Heart right ventricle (tissue), 16 donors: ENCODE measurements around the gene ASZ1. TPM values are rescaled to one million over a fixed set of nuclear protein-coding genes. Genes with fewer than 3 reads are reported as not detected.

Source experiments
- ATAC-seq, 8 donors: fragments of 200-7000 bp; cut with Tn5 transposase; one replicate each; pipeline ENCODE4 v1.9.1; 2020; ENCODE audit warnings: mild to moderate bottlenecking in 8 of 8, moderate library complexity in 8 of 8, moderate number of reproducible peaks in 1 of 8
- DNase-seq, 2 donors: peaks; one replicate each; pipeline ENCODE4 v3.0.0-alpha.2; 2020
- H3K27ac ChIP-seq, 10 donors: fragments of 200-600 bp; sonication (generic) in 2 of 10; one replicate each; pipeline versions ENCODE4 v1.5.0 to v1.8.0; 2020 to 2022; ENCODE audit warnings: mild to moderate bottlenecking in 3 of 10
- H3K27me3 ChIP-seq, 7 donors: fragments of 200-600 bp; one replicate each; pipeline ENCODE4 v1.8.0; 2021 to 2022; ENCODE audit warnings: mild to moderate bottlenecking in 2 of 7
- H3K36me3 ChIP-seq, 9 donors: fragments of 200-600 bp; sonication (generic) in 1 of 9; one replicate each; pipeline versions ENCODE4 v1.5.0 to v1.8.0; 2020 to 2022; ENCODE audit warnings: mild to moderate bottlenecking in 2 of 9
- H3K4me1 ChIP-seq, 9 donors: fragments of 200-600 bp; sonication (generic) in 1 of 9; one replicate each; pipeline versions ENCODE4 v1.5.0 to v1.8.0; 2020 to 2022; ENCODE audit warnings: mild to moderate bottlenecking in 4 of 9
- H3K4me3 ChIP-seq, 10 donors: fragments of 200-600 bp; sonication (generic) in 2 of 10; one replicate each; pipeline versions ENCODE4 v1.5.0 to v1.8.0; 2020 to 2022; ENCODE audit warnings: mild to moderate bottlenecking in 7 of 10, moderate library complexity in 2 of 10
- H3K9me3 ChIP-seq, 11 donors: fragments of 200-600 bp in 10 of 11; sonication (generic) in 2 of 11; one replicate each; pipeline versions ENCODE4 v1.5.0 to v1.8.0; 2013 to 2022; ENCODE audit warnings: mild to moderate bottlenecking in 2 of 11, control low read depth in 1 of 11, moderate library complexity in 1 of 11
- CTCF ChIP-seq, 9 donors: fragments of 200-600 bp; sonication (generic) in 2 of 9; IDR thresholded peaks; one replicate each; pipeline versions ENCODE4 v1.5.0 to v1.8.0; 2021 to 2022; ENCODE audit warnings: antibody characterized with exemption in 9 of 9, mild to moderate bottlenecking in 5 of 9, moderate library complexity in 1 of 9
- WGBS, 2 donors: extraction: QIAGEN DNeasy Blood & Tissue Kit; methylation state at CpG; one replicate each; pipeline ENCODE4 v1.1.7; 2013; ENCODE audit warnings: inconsistent platforms in 1 of 2; 5-methylcytosine and 5-hydroxymethylcytosine counted together
- intact Hi-C, 10 donors: fragments of 100-400 bp; cut with DNase I; formaldehyde crosslinking; loops; one replicate each; pipeline versions ENCODE4 v1.11.1 to v1.14.2; 2022
- polyA plus RNA-seq, 2 donors: library from polyadenylated mRNA; stranded (reverse); fragments of 200-250 nt; gene quantifications; one replicate each; pipeline ENCODE4 v1.2.3, GENCODE V29; 2013
- total RNA-seq, 10 donors: library from RNA; stranded (reverse); fragmentation: NEBNext Ultra II Directional in 3 of 10; extraction: Animal tissue kit (Norgen Biotek cat#: 25700) in 3 of 10; gene quantifications; one replicate each; pipeline versions ENCODE4 v1.2.1 to v1.2.4, GENCODE V29; 2021 to 2023
- donor health status: Arrhythmogenic right ventricular cardiomyopathy.
- donor health status: ischemic (EF 13 %, LVEDD 7.1; RV severe dilation, severe dysfunction).
- donor health status: healthy with polysubstance abuse.
- donor health status: DM: no; HTN: yes; CAD: no.
- donor health status: DM: no; HTN: no; CAD: no.
- donor health status: ischemic (EF 25% LVEDD 6.9; RV normal size, moderate dysfunction).
- donor health status: ischemic (EF 25% LVEDD 5.7; RV mildly dilated, moderate dysfunction).
- donor health status: healthy.
- donor health status: DM: yes; HTN: yes; CAD: no.
- donor health status: Ischemic cardiomyopathy.
- donor health status: ischemic (EF 35%, LVEDD 5.7; RV mildly dilated, moderate dysfunction).
- donor health status: nonischemic (EF 11% LVEDD 7.7; RV severe dilation, severe dysfunction).
- donor health status: DM: yes; HTN: yes; CAD: no.
- donor health status: PGD.
- donor health status: ischemic (EF 29% LVEDD 5.4; RV normal size, mild dysfunction).
- donor health status: nonischemic (EF 23%, LVEDD 6.1; RV moderate dilation, normal function).

Gene ASZ1
- total and polyA plus RNA-seq, 12 donors, result not detected

DNA sequence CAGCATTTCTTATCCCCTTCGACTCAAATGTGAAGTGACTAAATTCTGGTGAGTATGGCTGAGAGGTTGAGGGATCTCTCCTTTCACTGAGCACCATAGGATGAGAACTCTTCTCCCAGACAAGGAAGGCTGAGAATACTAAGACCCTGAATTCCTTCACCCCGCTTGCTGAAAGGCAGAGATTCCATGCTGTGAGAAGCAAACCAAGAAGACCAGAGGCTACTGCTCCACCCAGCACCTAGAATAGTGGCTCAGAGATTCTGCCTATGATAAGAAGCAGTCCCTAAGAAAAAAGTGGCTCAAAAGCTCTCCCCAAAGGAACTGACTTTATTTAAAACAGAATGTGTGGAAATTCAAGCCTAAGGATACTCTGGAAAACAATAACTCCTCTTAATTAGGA, 77.7 kb downstream of the ASZ1 start:
- Histone ChIP-seq H3K36me3 (no peaks in the 10 kb centered on the region), H3K4me1 (no peaks in the 10 kb centered on the region), H3K9me3 (peaks cover 0 to 5% (median 0%) of the 10 kb centered on the region in 11 donors), H3K27me3 (peaks cover 0 to 41% (median 8%) of the 10 kb centered on the region in 7 donors), H3K27ac (no peak overlapping the region), H3K4me3 (no peak overlapping the region)
- intact Hi-C loops, result no loop called here
- ATAC-seq (no peak), DNase-seq (no peak)
- TF ChIP-seq CTCF (IDR thresholded peaks at IDR 0.05), result no peak
- WGBS, 2 donors, result 77 to 86% methylated on average over 2 of the region's 2 CpGs

DNA sequence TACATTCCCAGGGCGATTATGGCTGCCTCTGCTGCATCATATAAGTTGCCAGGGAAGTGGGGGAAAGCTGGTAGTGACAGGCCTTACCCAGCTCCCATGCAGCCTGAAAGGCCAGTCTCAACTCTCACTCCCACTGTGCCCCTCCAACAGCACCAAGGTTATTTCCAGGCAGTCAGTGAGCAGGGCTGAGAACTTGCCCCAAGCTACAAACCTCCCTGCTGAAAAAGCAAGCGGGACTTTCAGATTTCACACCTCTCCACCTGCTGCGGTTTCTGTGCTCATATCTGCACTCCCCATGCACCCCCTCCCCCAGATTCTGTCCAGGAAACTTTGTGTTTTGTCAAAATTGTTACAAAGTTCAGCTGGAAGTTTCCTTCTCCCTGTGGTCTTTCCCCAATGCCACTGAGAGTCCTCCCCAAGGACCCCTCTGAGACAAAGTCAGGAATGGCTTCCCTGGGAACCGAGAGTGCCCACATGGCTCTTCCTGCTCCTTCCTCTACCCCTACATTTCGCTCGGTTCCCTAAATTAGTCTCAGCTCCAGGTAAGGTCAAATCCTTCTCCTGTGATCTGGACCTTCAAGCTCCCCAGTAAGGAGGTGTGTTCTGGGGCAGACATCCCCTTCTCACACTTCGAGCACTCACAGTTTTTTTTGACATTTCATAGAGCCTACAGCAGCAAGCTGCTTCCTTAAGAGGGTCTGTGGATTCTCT, 79.2 kb downstream of the ASZ1 start:
- H3K36me3 ChIP-seq, result no peaks in the 10 kb centered on the region
- WGBS, 2 donors, result 76 to 83% methylated on average over 7 of the region's 7 CpGs
- H3K27ac ChIP-seq, result no peak overlapping the region
- H3K27me3 ChIP-seq, result peaks cover 0 to 41% (median 8%) of the 10 kb centered on the region in 7 donors
- ATAC-seq (no peak), DNase-seq (no peak)
- intact Hi-C loops, result no loop called here
- no peaks in the 10 kb centered on the region for H3K9me3 ChIP-seq
- no peaks in the 10 kb centered on the region for H3K4me1 ChIP-seq
- H3K4me3 ChIP-seq, result no peak overlapping the region
- TF ChIP-seq CTCF (IDR thresholded peaks at IDR 0.05), result no peak

GRCh38 chr7:117347480-117347879, 79.8 kb downstream of the ASZ1 start:
- intact Hi-C loops, result no loop called here
- TF ChIP-seq CTCF (IDR thresholded peaks at IDR 0.05), result no peak
- ATAC-seq, result no peak
- 65 to 72% methylated on average over 6 of the region's 6 CpGs for WGBS, 2 donors
- no peak overlapping the region for H3K27ac ChIP-seq
- no peaks in the 10 kb centered on the region for H3K9me3 ChIP-seq
- no peaks in the 10 kb centered on the region for H3K36me3 ChIP-seq
- no peak for DNase-seq
- H3K27me3 ChIP-seq, result peaks cover 0 to 41% (median 8%) of the 10 kb centered on the region in 7 donors
- no peak overlapping the region for H3K4me3 ChIP-seq
- no peaks in the 10 kb centered on the region for H3K4me1 ChIP-seq

DNA sequence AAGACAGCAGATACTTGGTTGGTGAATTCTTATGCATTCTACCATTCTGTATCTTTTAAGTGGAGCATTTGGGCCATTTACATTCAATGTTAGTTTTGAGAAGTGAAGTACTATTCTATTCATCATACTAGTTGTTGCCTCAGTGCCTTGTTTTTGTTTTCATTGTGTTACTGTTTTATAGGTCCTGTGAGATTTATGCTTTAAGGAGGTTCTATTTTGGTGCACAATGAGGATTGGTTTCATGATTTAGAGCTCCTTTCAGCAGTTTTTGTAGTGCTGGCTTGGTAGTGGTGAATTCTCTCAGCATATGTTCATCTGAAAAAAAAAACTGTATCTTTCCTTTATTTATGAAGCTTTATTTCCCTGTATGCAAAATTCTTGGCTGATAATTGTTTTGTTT, 81.1 kb downstream of the ASZ1 start:
- no peak for TF ChIP-seq CTCF (IDR thresholded peaks at IDR 0.05)
- no peak for ATAC-seq
- peaks cover 0 to 34% (median 8%) of the 10 kb centered on the region in 7 donors for H3K27me3 ChIP-seq

More for the DNA sequence above, 81.1 kb downstream of the ASZ1 start:
- no peaks in the 10 kb centered on the region for H3K9me3 ChIP-seq
- H3K4me3 ChIP-seq, result no peak overlapping the region
- H3K4me1 ChIP-seq, result no peaks in the 10 kb centered on the region
- no peak for DNase-seq
- intact Hi-C loops, result no loop called here
- no peaks in the 10 kb centered on the region for H3K36me3 ChIP-seq
- no peak overlapping the region for H3K27ac ChIP-seq
